NOMO-1 (cell line): ENCODE measurements around the gene SPRR1B.
"Not testable (repeated sequence)": the region's sequence is repeated elsewhere in the genome, so short reads cannot be mapped to it uniquely, and the experiment has no call there.

Source experiments
- DNase-seq, 2 experiments: peaks; one replicate each; lab custom pipeline; 2025; ENCODE audit not compliant: unreplicated experiment in 2 of 2; lab: John Stamatoyannopoulos, UW

The SPRR1B gene

GRCh38 chr1:153035211-153035610, 4.2 kb downstream of the SPRR1B start:
- DNase-seq = no peak

DNA sequence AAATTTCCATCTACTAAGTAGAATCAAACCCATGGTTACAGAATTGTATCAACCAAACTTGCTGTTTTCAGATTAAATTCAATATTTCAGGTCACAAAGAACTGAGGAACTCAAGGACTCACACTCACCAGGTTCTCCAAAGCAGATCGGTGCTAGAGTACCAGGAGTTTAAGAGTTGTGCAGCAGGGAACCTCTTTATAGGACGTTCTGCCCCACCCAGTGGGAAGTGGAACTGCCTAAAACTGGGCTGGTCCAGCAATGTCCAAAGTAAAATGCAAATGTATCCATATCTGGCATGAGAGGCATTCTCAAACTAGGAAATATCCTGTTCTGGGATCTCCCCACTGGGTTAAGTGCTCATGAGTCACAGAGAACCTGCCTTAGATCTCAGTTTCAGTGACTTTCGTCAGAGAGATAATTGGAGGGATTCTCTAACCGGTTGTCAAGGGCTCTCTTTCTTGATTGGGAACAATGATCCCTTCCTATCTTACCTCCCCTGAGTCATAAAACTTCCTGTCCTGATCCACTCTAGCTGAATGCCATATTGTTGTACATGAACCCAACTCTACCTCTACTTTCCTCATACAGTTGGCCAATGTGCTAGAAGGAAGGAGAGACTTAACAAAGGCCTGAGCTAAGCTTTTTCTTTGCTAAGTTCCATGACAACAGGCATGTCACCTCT, 10.1 kb downstream of the SPRR1B start, which contains the start of gene SPRR2D:
SPRR2D (minus strand) TSS at position 171 of the 682 bp plus-strand sequence. CDS start 774 bp downstream, outside the sequence.
- DNase-seq = no peak

DNA sequence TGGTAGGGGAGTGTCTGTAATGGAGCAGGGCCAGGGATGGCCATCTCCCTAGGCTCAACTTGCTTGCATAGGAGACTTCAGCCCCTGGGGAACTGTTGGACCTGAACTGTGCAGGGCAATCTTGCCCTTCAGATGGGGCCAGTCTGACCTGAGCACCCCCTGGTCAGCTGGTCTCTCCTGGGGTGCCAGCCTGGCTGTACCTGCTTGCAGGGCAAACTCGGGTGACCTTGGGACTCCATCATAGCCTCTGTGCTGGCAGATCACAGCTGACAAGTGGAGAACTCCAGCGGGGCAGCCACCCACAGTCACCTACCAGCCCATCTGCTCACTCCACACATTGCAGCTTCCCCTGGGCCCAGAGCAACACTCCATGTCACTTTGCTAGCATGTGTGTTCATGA, 18.2 kb downstream of the SPRR1B start:
- DNase-seq = no peak

DNA sequence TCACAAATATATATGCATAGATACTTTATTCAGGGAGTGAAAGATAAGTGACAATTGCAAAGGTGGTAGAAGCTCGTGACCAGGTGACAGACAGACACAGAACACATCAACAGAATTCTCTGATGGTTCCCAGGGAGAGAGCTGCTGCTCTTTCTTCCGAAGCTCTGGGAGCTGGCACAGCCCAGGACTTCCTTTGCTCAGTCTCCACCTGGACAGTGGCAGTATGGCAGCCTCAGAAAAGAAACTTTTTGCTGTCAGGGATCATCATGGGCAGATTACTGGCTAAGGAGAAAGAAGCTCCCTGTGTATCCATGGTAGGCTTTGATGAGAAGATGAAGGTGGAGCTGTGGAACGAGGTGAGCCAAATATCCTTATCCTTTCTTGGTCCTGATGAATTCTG, 25.1 kb downstream of the SPRR1B start:
- not testable (repeated sequence) for DNase-seq

DNA sequence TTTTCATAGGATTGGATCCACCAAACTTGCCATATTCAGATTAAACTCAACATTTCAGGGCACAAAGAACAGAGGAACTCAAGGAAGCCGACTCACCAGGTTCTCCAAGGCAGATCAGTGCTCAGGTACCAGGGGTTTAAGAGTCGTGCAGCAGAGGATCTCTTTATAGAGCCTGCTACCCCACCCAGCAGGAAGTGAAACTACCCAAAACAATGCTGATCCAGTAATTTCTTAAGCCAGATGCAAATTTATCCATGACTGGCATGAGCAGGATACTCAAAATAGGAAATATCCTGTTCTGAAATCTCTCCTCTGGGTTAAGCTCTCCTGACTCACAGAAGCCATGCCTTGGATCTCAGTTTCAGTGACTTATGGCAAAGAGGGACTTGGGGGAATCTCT, 26.4 kb downstream of the SPRR1B start, which contains the start of gene SPRR2A:
SPRR2A (minus strand) TSS at position 138 of the 400 bp plus-strand sequence. CDS start 777 bp downstream, outside the sequence.
- peak; percentile 30 to 42 for DNase-seq

GRCh38 chr1:153058154-153058553, 27.2 kb downstream of the SPRR1B start:
- peak in 1 of 2 experiments; percentile 10 for DNase-seq

- DNase-seq = no peak
These were observed 28.1 kb downstream of the SPRR1B start for GRCh38 chr1:153058826-153059784.

- DNase-seq = no peak
These were observed 39.2 kb downstream of the SPRR1B start for GRCh38 chr1:153070243-153070642.

DNA sequence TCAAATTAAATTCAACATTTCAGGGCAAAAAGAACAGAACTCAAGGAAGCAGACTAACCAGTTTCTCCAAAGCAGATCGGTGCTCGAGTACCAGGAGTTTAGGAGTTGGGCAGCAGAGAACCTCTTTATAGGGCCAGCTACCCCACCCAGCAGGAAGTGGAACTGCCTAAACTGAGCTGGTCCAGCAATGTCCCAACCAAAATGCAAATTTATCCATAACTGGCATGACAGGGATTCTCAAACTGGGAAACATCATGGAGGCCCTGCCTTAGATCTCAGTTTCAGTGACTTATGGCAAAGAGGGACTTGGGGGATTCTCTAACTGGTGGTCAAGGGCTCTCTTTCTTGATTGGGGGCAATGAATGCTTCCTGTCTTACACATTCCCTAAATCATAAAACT, 40.5 kb downstream of the SPRR1B start, which contains the start of gene SPRR2B:
SPRR2B (minus strand) TSS at position 101 of the 400 bp plus-strand sequence. CDS start 772 bp downstream, outside the sequence.
- DNase-seq = no peak

GRCh38 chr1:153072806-153073726, 42.1 kb downstream of the SPRR1B start:
- no peak for DNase-seq

GRCh38 chr1:153081736-153082135, 50.7 kb downstream of the SPRR1B start:
- no peak for DNase-seq
